Activated T-helper 2 cell treated with anti-CD3 and anti-CD28 coated beads, Interferon-gamma antibody, Interleukin-2, Interleukin-4, amounts not matched to agents 10 μg/mL and 5 μg/mL and 100 μg/mL, durations not matched to agents 14 hours and 24 hours and 36 hours (primary cell): ENCODE measurements around the gene AKAP11. TPM values are rescaled to one million over a fixed set of nuclear protein-coding genes. Genes with fewer than 3 reads are reported as not detected.

ENCODE experiments used
- total RNA-seq: library from RNA; stranded (reverse); gene quantifications from 2 replicates; pipeline ENCODE4 v1.2.3, GENCODE V29; 2022

Gene AKAP11
- total RNA-seq, 1 donor from 2014 or later, result 34.9 TPM

Other genes with a start within 250 kb of the AKAP11 start
- gene DGKH, start 223.5 kb upstream of the AKAP11 start, total RNA-seq, result 13.7 and 15.1 TPM in 2 replicates